HepG2 (cell line): Measurements from ENCODE around the gene SF3B6. TPM values are rescaled to one million over a fixed set of nuclear protein-coding genes. Genes with fewer than 3 reads are reported as not detected.

ENCODE experiments used
- ELF4 ChIP-seq: sonication (generic); formaldehyde crosslinking; IDR thresholded peaks from 2 replicates; pipeline ENCODE4 v1.5.0; 2020; ENCODE audit warnings: missing genetic modification reagents, mild to moderate bottlenecking, moderate library complexity, borderline replicate concordance
- FOXK2 ChIP-seq: fragments of 450-650 bp; IDR thresholded peaks from 2 replicates; pipeline ENCODE4 v1.6.1; 2016
- FOXP1 ChIP-seq, 2 experiments: fragments of 450-650 bp in 1 of 2; IDR thresholded peaks; 2 replicates each; pipeline ENCODE4 v1.6.1; 2017 to 2018; ENCODE audit warnings: antibody characterized with exemption in 1 of 2
- HES4 ChIP-seq: sonication (generic); formaldehyde crosslinking; IDR thresholded peaks from 2 replicates; pipeline ENCODE4 v1.9.0; 2021; ENCODE audit warnings: mild to moderate bottlenecking, missing genetic modification reagents, borderline replicate concordance
- IKZF4 ChIP-seq: sonication (generic); formaldehyde crosslinking; IDR thresholded peaks from 2 replicates; pipeline ENCODE4 v1.5.1; 2020; ENCODE audit warnings: borderline replicate concordance, mild to moderate bottlenecking, low read depth, missing genetic modification reagents; ENCODE audit errors: not compliant biosample characterization
- MIXL1 ChIP-seq: IDR thresholded peaks from 2 replicates; pipeline ENCODE4 v1.6.1; 2016
- MZF1 ChIP-seq: sonication (generic); formaldehyde crosslinking; IDR thresholded peaks from 2 replicates; pipeline ENCODE4 v1.8.1; 2023; ENCODE audit warnings: mild to moderate bottlenecking, missing genetic modification reagents, borderline replicate concordance
- NR3C1 ChIP-seq: sonication (generic); formaldehyde crosslinking; IDR thresholded peaks from 2 replicates; pipeline ENCODE4 v1.4.0; 2020; ENCODE audit warnings: missing genetic modification reagents
- SMARCE1 ChIP-seq: fragments of 450-650 bp; IDR thresholded peaks from 2 replicates; pipeline ENCODE4 v1.6.1; 2017; ENCODE audit warnings: borderline replicate concordance
- SRSF4 ChIP-seq: fragments of 200-400 bp; formaldehyde crosslinking; IDR thresholded peaks from one replicate; pipeline ENCODE4 v1.6.1; 2018; ENCODE audit warnings: mild to moderate bottlenecking, low read depth, low read length, moderate library complexity; ENCODE audit not compliant: poor library complexity, severe bottlenecking
- TBX2 ChIP-seq: sonication (generic); formaldehyde crosslinking; IDR thresholded peaks from 2 replicates; pipeline ENCODE4 v1.5.0; 2020; ENCODE audit warnings: missing genetic modification reagents, mild to moderate bottlenecking, borderline replicate concordance
- THYN1 ChIP-seq: sonication (generic); formaldehyde crosslinking; IDR thresholded peaks from 2 replicates; pipeline ENCODE4 v1.8.1; 2023; ENCODE audit warnings: low read depth, mild to moderate bottlenecking, moderate library complexity, missing genetic modification reagents, borderline replicate concordance
- ZFAT ChIP-seq: sonication (generic); formaldehyde crosslinking; conservative IDR thresholded peaks from 2 replicates; pipeline ENCODE4 v1.8.1; 2023; ENCODE audit warnings: missing genetic modification reagents, inconsistent platforms
- ZFP62 ChIP-seq: sonication (generic); formaldehyde crosslinking; IDR thresholded peaks from 2 replicates; pipeline ENCODE4 v1.4.0; 2020; ENCODE audit warnings: missing genetic modification reagents
- ZNF30 ChIP-seq: sonication (generic); formaldehyde crosslinking; IDR thresholded peaks from 2 replicates; pipeline ENCODE4 v1.5.0; 2020; ENCODE audit warnings: mild to moderate bottlenecking, missing genetic modification reagents
- ZNF446 ChIP-seq: sonication (generic); formaldehyde crosslinking; IDR thresholded peaks from 2 replicates; pipeline ENCODE4 v1.5.0; 2020; ENCODE audit warnings: mild to moderate bottlenecking, missing genetic modification reagents
- ZNF761 ChIP-seq: sonication (generic); formaldehyde crosslinking; conservative IDR thresholded peaks from 2 replicates; pipeline ENCODE4 v1.4.0; 2020; ENCODE audit warnings: mild to moderate bottlenecking, missing genetic modification reagents
- ZNF850 ChIP-seq: sonication (generic); formaldehyde crosslinking; conservative IDR thresholded peaks from 2 replicates; pipeline ENCODE4 v1.9.0; 2021; ENCODE audit warnings: mild to moderate bottlenecking, missing genetic modification reagents
- polyA plus RNA-seq, 8 experiments: library from polyadenylated mRNA; depleted of rRNA in 3 of 8; stranded (reverse) in 7 of 8; unstranded in 1 of 8; fragments of >200 nt; fragmentation: Illumina TruSeq in 4 of 8; extraction: Trizol in 4 of 8; gene quantifications; 2 replicates each; pipeline versions ENCODE4 v1.2.1 to v1.2.3, GENCODE V29; 2011 to 2016; ENCODE audit warnings: low read depth in 4 of 8, missing spikeins in 1 of 8, mixed read lengths in 1 of 8; ENCODE audit not compliant: insufficient read depth in 1 of 8
- total RNA-seq, 5 experiments: library from RNA; depleted of rRNA; stranded (reverse); fragments of >200 nt; fragmentation: Illumina TruSeq; extraction: Trizol; gene quantifications; 2 replicates each; pipeline ENCODE4 v1.2.3, GENCODE V29; 2016; ENCODE audit warnings: low read depth in 1 of 5
- TF ChIP-seq, protein P1 (sequence below): sonication (generic); formaldehyde crosslinking; conservative IDR thresholded peaks from 2 replicates; pipeline ENCODE4 v1.5.0; 2020; ENCODE audit warnings: missing genetic modification reagents
- TF ChIP-seq, protein P2 (sequence below): sonication (generic); formaldehyde crosslinking; IDR thresholded peaks from 2 replicates; pipeline ENCODE4 v1.4.0; 2020; ENCODE audit warnings: mild to moderate bottlenecking, missing genetic modification reagents
- TF ChIP-seq, protein P3 (sequence below): sonication (generic); formaldehyde crosslinking; IDR thresholded peaks from 2 replicates; pipeline ENCODE4 v1.4.0; 2020; ENCODE audit warnings: mild to moderate bottlenecking, missing genetic modification reagents
- TF ChIP-seq, protein P4 (sequence below): IDR thresholded peaks from 2 replicates; pipeline ENCODE4 v1.4.0; 2020; ENCODE audit warnings: mild to moderate bottlenecking, missing genetic modification reagents

Gene SF3B6
- total and polyA plus RNA-seq, 2 of the 13 experiments (the other 11 are each of a cell fraction or from before 2014, with no cell fraction given), result 177 to 182 TPM

DNA sequence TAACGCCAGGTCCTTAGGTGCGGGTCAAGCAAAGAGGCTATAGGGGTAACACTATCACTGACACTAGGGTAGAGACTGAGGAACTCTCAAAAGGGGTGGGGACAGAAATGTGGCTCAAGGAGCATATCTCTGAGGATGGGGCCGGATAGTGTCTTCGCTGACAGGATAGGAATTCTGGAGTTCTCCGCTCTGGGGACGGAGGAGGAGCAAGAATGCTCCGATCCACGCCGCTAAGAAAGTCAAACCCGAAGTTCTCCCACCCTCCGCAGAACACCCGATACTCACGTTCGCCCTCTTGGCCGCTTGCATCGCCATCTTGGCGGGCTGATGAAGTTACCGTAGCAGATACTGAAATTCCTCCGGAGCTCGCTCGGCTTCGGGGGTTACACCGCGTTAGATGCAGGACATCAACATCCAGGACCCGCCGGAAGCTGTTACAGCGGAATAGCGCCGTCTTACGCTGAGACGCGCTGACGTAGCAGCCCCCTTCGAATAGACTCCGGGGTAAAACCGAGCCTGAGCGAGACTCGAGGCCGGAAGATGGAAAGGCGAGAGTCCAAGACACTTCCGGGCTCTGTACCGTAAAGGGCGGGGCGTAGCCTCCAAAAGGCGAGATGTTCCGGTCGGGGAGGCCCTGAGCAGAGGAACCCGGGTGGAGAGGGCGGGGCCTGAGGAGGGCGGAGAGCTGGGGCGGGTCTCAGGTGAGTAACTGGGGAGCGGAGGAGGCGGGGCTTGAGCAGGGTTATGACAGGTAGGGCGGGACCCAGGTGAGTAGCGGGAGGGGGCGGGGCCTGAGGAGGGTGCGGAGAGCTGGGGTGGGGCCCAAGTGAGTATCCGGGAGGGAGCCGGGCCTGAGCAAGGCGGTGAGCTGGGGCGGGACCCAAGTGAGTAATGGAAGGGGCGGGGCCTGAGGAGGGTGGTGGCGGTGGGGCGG, at the start of gene SF3B6 (continued):
- TF ChIP-seq IKZF4, result no peak
- TF ChIP-seq FOXK2, result peak; percentile 95
- TF ChIP-seq MZF1, result peak; percentile 85
- no peak for TF ChIP-seq ZNF850 (CRISPR knock-in tag)
- no peak for TF ChIP-seq ZNF446 (CRISPR knock-in tag)
- TF ChIP-seq ZFP62 (CRISPR knock-in tag), result no peak
- no peak for TF ChIP-seq SMARCE1
- no peak for TF ChIP-seq HES4
- TF ChIP-seq ZFAT (CRISPR knock-in tag), result no peak
- TF ChIP-seq, protein P1, sequence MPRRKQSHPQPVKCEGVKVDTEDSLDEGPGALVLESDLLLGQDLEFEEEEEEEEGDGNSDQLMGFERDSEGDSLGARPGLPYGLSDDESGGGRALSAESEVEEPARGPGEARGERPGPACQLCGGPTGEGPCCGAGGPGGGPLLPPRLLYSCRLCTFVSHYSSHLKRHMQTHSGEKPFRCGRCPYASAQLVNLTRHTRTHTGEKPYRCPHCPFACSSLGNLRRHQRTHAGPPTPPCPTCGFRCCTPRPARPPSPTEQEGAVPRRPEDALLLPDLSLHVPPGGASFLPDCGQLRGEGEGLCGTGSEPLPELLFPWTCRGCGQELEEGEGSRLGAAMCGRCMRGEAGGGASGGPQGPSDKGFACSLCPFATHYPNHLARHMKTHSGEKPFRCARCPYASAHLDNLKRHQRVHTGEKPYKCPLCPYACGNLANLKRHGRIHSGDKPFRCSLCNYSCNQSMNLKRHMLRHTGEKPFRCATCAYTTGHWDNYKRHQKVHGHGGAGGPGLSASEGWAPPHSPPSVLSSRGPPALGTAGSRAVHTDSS, result 0 out of 2 replicates have a peak, but pooled peaks have one; percentile 76
- peak; percentile 92; the same call in 1 of the 2 replicates for TF ChIP-seq ZNF761 (CRISPR knock-in tag)
- no peak for TF ChIP-seq FOXP1 (IDR thresholded peaks at IDR 0.05)
- TF ChIP-seq FOXP1 (CRISPR knock-in tag; IDR thresholded peaks at IDR 0.05), result peak; percentile 73
- TF ChIP-seq ZNF30 (CRISPR knock-in tag), result no peak
- TF ChIP-seq, protein P2, sequence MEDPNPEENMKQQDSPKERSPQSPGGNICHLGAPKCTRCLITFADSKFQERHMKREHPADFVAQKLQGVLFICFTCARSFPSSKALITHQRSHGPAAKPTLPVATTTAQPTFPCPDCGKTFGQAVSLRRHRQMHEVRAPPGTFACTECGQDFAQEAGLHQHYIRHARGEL (CRISPR knock-in tag), result no peak; the same call in 1 of the 2 replicates
- TF ChIP-seq, protein P3, sequence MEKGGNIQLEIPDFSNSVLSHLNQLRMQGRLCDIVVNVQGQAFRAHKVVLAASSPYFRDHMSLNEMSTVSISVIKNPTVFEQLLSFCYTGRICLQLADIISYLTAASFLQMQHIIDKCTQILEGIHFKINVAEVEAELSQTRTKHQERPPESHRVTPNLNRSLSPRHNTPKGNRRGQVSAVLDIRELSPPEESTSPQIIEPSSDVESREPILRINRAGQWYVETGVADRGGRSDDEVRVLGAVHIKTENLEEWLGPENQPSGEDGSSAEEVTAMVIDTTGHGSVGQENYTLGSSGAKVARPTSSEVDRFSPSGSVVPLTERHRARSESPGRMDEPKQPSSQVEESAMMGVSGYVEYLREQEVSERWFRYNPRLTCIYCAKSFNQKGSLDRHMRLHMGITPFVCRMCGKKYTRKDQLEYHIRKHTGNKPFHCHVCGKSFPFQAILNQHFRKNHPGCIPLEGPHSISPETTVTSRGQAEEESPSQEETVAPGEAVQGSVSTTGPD (CRISPR knock-in tag), result no peak
- TF ChIP-seq SRSF4, result no peak
- TF ChIP-seq NR3C1 (CRISPR knock-in tag), result no peak
- TF ChIP-seq, protein P4, sequence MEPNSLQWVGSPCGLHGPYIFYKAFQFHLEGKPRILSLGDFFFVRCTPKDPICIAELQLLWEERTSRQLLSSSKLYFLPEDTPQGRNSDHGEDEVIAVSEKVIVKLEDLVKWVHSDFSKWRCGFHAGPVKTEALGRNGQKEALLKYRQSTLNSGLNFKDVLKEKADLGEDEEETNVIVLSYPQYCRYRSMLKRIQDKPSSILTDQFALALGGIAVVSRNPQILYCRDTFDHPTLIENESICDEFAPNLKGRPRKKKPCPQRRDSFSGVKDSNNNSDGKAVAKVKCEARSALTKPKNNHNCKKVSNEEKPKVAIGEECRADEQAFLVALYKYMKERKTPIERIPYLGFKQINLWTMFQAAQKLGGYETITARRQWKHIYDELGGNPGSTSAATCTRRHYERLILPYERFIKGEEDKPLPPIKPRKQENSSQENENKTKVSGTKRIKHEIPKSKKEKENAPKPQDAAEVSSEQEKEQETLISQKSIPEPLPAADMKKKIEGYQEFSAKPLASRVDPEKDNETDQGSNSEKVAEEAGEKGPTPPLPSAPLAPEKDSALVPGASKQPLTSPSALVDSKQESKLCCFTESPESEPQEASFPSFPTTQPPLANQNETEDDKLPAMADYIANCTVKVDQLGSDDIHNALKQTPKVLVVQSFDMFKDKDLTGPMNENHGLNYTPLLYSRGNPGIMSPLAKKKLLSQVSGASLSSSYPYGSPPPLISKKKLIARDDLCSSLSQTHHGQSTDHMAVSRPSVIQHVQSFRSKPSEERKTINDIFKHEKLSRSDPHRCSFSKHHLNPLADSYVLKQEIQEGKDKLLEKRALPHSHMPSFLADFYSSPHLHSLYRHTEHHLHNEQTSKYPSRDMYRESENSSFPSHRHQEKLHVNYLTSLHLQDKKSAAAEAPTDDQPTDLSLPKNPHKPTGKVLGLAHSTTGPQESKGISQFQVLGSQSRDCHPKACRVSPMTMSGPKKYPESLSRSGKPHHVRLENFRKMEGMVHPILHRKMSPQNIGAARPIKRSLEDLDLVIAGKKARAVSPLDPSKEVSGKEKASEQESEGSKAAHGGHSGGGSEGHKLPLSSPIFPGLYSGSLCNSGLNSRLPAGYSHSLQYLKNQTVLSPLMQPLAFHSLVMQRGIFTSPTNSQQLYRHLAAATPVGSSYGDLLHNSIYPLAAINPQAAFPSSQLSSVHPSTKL, result peak; percentile 89
- peak; percentile 99 for TF ChIP-seq ELF4 (CRISPR knock-in tag)
- peak; percentile 91 for TF ChIP-seq TBX2 (CRISPR knock-in tag)
- TF ChIP-seq THYN1 (CRISPR knock-in tag), result peak; percentile 45; the same call in 1 of the 2 replicates
- TF ChIP-seq MIXL1 (CRISPR knock-in tag), result peak; percentile 92
